ENCODE data around the gene ING5. TPM values are rescaled to one million over a fixed set of nuclear protein-coding genes. Genes with fewer than 3 reads are reported as not detected.

The ING5 gene
- polyA plus RNA-seq, 1 experiment: 27.0 TPM

- Histone ChIP-seq H3K36me3 (ENCODE audit: control insufficient read depth, insufficient read depth, low read length) (no peaks in the 10 kb centered on the region), H3K4me3 (ENCODE audit: low read depth, low read length) (no peak overlapping the region), H3K27me3 (ENCODE audit: control insufficient read depth, insufficient read depth, low read length) (no peaks in the 10 kb centered on the region; the same call in 1 of the 2 replicates)
- no peak for DNase-seq (ENCODE audit: low read depth)
- CTCF ChIA-PET: interaction anchor here (1.3 kb wide), 1 partner anchor 11 kb away, joined by 3 read pairs; no protein-coding TSS in a partner anchor
- TF ChIP-seq CTCF (IDR thresholded peaks at IDR 0.05; ENCODE audit: insufficient read depth, low read depth, low read length): no peak
- POLR2A ChIA-PET: no interaction called here
Observed at GRCh38 chr2:241777170-241777685, 75.4 kb downstream of the ING5 start.

- Histone ChIP-seq H3K4me3 (ENCODE audit: low read depth, low read length) (no peak overlapping the region), H3K27me3 (ENCODE audit: control insufficient read depth, insufficient read depth, low read length) (no peaks in the 10 kb centered on the region; the same call in 1 of the 2 replicates), H3K36me3 (ENCODE audit: control insufficient read depth, insufficient read depth, low read length) (no peaks in the 10 kb centered on the region)
- POLR2A ChIA-PET: no interaction called here
- DNase-seq (ENCODE audit: low read depth): no peak
- TF ChIP-seq CTCF (IDR thresholded peaks at IDR 0.05; ENCODE audit: insufficient read depth, low read depth, low read length): no peak
- CTCF ChIA-PET: interaction anchor here (1.3 kb wide), 1 partner anchor 10 kb away, joined by 3 read pairs; no protein-coding TSS in a partner anchor
Observed at GRCh38 chr2:241777686-241778627, 76.1 kb downstream of the ING5 start.

Other genes starting within 250 kb of the ING5 start
- 232 and 386 TPM in 2 replicates for gene STK25, start 193.5 kb upstream of the ING5 start, polyA plus RNA-seq (2011; rRNA removed)
- gene BOK, start 143.3 kb upstream of the ING5 start, polyA plus RNA-seq (2011; rRNA removed): 29.4 and 42.9 TPM in 2 replicates
- gene THAP4, start 64.9 kb upstream of the ING5 start, polyA plus RNA-seq (2011; rRNA removed): 33.8 and 50.4 TPM in 2 replicates
- 79.8 and 122 TPM in 2 replicates for gene ATG4B, start 64.3 kb upstream of the ING5 start, polyA plus RNA-seq (2011; rRNA removed)
- gene DTYMK, start 15.2 kb upstream of the ING5 start, polyA plus RNA-seq (2011; rRNA removed): 29.6 and 43.8 TPM in 2 replicates
- gene D2HGDH, start 32.6 kb downstream of the ING5 start, polyA plus RNA-seq (2011; rRNA removed): 8.0 and 16.1 TPM in 2 replicates
- gene GAL3ST2, start 74.8 kb downstream of the ING5 start, polyA plus RNA-seq (2011; rRNA removed): not detected in 2 replicates
- gene NEU4, start 107.2 kb downstream of the ING5 start, polyA plus RNA-seq (2011; rRNA removed): not detected in 2 replicates
- not detected in 2 replicates for gene PDCD1, start 156.9 kb downstream of the ING5 start, polyA plus RNA-seq (2011; rRNA removed)
- not detected in 2 replicates for gene RTP5, start 167.7 kb downstream of the ING5 start, polyA plus RNA-seq (2011; rRNA removed)

Measured in BJ (cell line).